HCT116 (cell line): Measurements from ENCODE around the gene RFX2. TPM values are rescaled to one million over a fixed set of nuclear protein-coding genes. Genes with fewer than 3 reads are reported as not detected.

Experiments used
- ATAC-seq: fragments of 200-7000 bp; cut with Tn5 transposase; 2 replicates; pipeline ENCODE4 v1.9.1; 2020; ENCODE audit warnings: mild to moderate bottlenecking, moderate library complexity
- BruUV-seq: library from RNA; stranded (reverse); fragments of 400-500 nt; replicated peaks from 2 replicates; lab custom pipeline; 2021; lab: Mats Ljungman, UMichigan
- CTCF ChIA-PET: fragments of 300-600 bp; sonication (Branson Sonifier 250); formaldehyde crosslinking; loops from one replicate; lab custom pipeline; 2021; ENCODE audit warnings: antibody characterized with exemption; lab: Charles Lee
- POLR2A ChIA-PET: fragments of 300-600, 350-600 bp; sonication (Branson Sonifier 250); formaldehyde crosslinking; loops from one replicate; lab custom pipeline; 2021; ENCODE audit warnings: antibody characterized with exemption; lab: Charles Lee
- RAD21 ChIA-PET, 2 experiments: fragments of 300-600 bp; sonication (Branson Sonifier 250); formaldehyde crosslinking; loops; one replicate each; lab custom pipeline; 2023; ENCODE audit warnings: low total read pairs in 2 of 2; ENCODE audit not compliant: uncharacterized antibody in 2 of 2, unreplicated experiment in 2 of 2, low non-redundant PET in 1 of 2; lab: Charles Lee
- DNase-seq: peaks from one replicate; pipeline ENCODE4 v3.0.0-alpha.2; 2010; ENCODE audit warnings: low read depth, low spot score
- H2AFZ ChIP-seq: fragments of 200-600 bp; shearing (Covaris generic), sonication (generic); 2 replicates; pipeline ENCODE4 v1.6.1; 2017; ENCODE audit warnings: low read depth, mixed run types, mixed read lengths, antibody characterized with exemption, low read length; ENCODE audit not compliant: poor library complexity, severe bottlenecking
- H3K27ac ChIP-seq: 2 replicates; pipeline ENCODE4 v1.5.1; 2012; ENCODE audit warnings: low read depth, low read length
- H3K27me3 ChIP-seq: fragments of 200-600 bp; sonication (generic); 2 replicates; pipeline ENCODE4 v1.6.1; 2016; ENCODE audit warnings: mixed run types, low read length, mixed read lengths; ENCODE audit not compliant: insufficient read depth
- H3K36me3 ChIP-seq, 2 experiments: fragments of 200-500 bp in 1 of 2; fragments of 200-600 bp in 1 of 2; sonication (Bioruptor generic) in 1 of 2; sonication (generic) in 1 of 2; 2 replicates each; pipeline versions ENCODE4 v1.5.1 to v1.6.1; 2014 to 2016; ENCODE audit warnings: low read length in 2 of 2, inconsistent platforms in 1 of 2, mixed read lengths in 1 of 2, mixed run types in 1 of 2; ENCODE audit not compliant: insufficient read depth in 2 of 2, control insufficient read depth in 1 of 2
- H3K4me1 ChIP-seq, 2 experiments: fragments of 200-600 bp in 1 of 2; sonication (generic) in 1 of 2; 2 replicates each; pipeline versions ENCODE4 v1.5.1 to v1.6.1; 2012 to 2017; ENCODE audit warnings: low read length in 2 of 2, inconsistent platforms in 1 of 2, mild to moderate bottlenecking in 1 of 2, mixed read lengths in 1 of 2, mixed run types in 1 of 2, moderate library complexity in 1 of 2; ENCODE audit not compliant: insufficient read depth in 2 of 2, control insufficient read depth in 1 of 2
- H3K4me2 ChIP-seq: fragments of 200-600 bp; sonication (generic); 2 replicates; pipeline ENCODE4 v1.6.1; 2017; ENCODE audit warnings: mixed run types, low read length, mixed read lengths
- H3K4me3 ChIP-seq, 2 experiments: fragments of 200-600 bp in 1 of 2; sonication (generic) in 1 of 2; replicated peaks in 1 of 2; 2 replicates each; pipeline ENCODE4 v1.5.1; 2011 to 2016; ENCODE audit warnings: low read length in 2 of 2, control low read depth in 1 of 2, low read depth in 1 of 2, mild to moderate bottlenecking in 1 of 2, mixed read lengths in 1 of 2, mixed run types in 1 of 2
- H3K79me2 ChIP-seq: fragments of 200-600 bp; sonication (generic); 2 replicates; pipeline ENCODE4 v1.6.1; 2017; ENCODE audit warnings: mild to moderate bottlenecking, mixed run types, low read length, moderate library complexity, mixed read lengths; ENCODE audit not compliant: insufficient read depth
- H3K9ac ChIP-seq: fragments of 200-600 bp; sonication (generic); 2 replicates; pipeline ENCODE4 v1.6.1; 2016; ENCODE audit warnings: low read length, mixed read lengths
- H3K9me2 ChIP-seq: fragments of 200-600 bp; sonication (generic), shearing (Covaris generic); 2 replicates; pipeline ENCODE4 v1.6.1; 2017; ENCODE audit warnings: mixed run types, mild to moderate bottlenecking, moderate library complexity; ENCODE audit not compliant: insufficient read depth
- H3K9me3 ChIP-seq, 2 experiments: fragments of 200-500 bp in 1 of 2; fragments of 200-600 bp in 1 of 2; sonication (Bioruptor generic) in 1 of 2; sonication (generic) in 1 of 2; 2 replicates each; pipeline ENCODE4 v1.6.1; 2014 to 2017; ENCODE audit warnings: low read length in 2 of 2, mixed read lengths in 2 of 2, inconsistent platforms in 1 of 2, low read depth in 1 of 2, mild to moderate bottlenecking in 1 of 2, mixed run types in 1 of 2, moderate library complexity in 1 of 2; ENCODE audit not compliant: control insufficient read depth in 1 of 2, insufficient read depth in 1 of 2
- H4K20me1 ChIP-seq: fragments of 200-600 bp; sonication (generic), shearing (Covaris generic); 2 replicates; pipeline ENCODE4 v1.6.1; 2017; ENCODE audit warnings: mixed run types, mild to moderate bottlenecking, moderate library complexity; ENCODE audit not compliant: insufficient read depth
- ATF3 ChIP-seq: IDR thresholded peaks from 2 replicates; pipeline ENCODE4 v1.6.1; 2012
- CBX3 ChIP-seq: IDR thresholded peaks from 2 replicates; pipeline ENCODE4 v1.6.1; 2012; ENCODE audit warnings: low read depth
- ELF1 ChIP-seq: IDR thresholded peaks from 2 replicates; pipeline ENCODE4 v1.6.1; 2012; ENCODE audit warnings: low read depth, borderline replicate concordance
- EZH2 ChIP-seq: fragments of 200-600 bp; sonication (generic); IDR thresholded peaks from 2 replicates; pipeline ENCODE4 v1.6.1; 2017; ENCODE audit warnings: antibody characterized with exemption, mixed run types
- EZH2phosphoT487 ChIP-seq: fragments of 200-600 bp; IDR thresholded peaks from 2 replicates; pipeline ENCODE4 v1.6.1; 2018; ENCODE audit warnings: antibody characterized with exemption, borderline replicate concordance
- FOSL1 ChIP-seq: IDR thresholded peaks from 2 replicates; pipeline ENCODE4 v1.6.1; 2012; ENCODE audit warnings: low read depth
- JUND ChIP-seq: IDR thresholded peaks from 2 replicates; pipeline ENCODE4 v1.6.1; 2012
- MAX ChIP-seq: IDR thresholded peaks from 2 replicates; pipeline ENCODE4 v1.6.1; 2012
- POLR2A ChIP-seq: IDR thresholded peaks from 2 replicates; pipeline ENCODE4 v1.7.0; 2011; ENCODE audit warnings: borderline replicate concordance; ENCODE audit not compliant: insufficient read depth, insufficient read length; ENCODE audit errors: extremely low read depth
- REST ChIP-seq: IDR thresholded peaks from 2 replicates; pipeline ENCODE4 v1.6.1; 2012; ENCODE audit warnings: low read depth
- SIN3A ChIP-seq: IDR thresholded peaks from 2 replicates; pipeline ENCODE4 v1.6.1; 2012; ENCODE audit warnings: low read depth
- SP1 ChIP-seq: IDR thresholded peaks from 2 replicates; pipeline ENCODE4 v1.6.1; 2012; ENCODE audit warnings: low read depth
- SRF ChIP-seq: IDR thresholded peaks from 2 replicates; pipeline ENCODE4 v1.6.1; 2012; ENCODE audit warnings: low read depth
- TCF7L2 ChIP-seq: IDR thresholded peaks from 2 replicates; pipeline ENCODE4 v1.7.0; 2011; ENCODE audit warnings: borderline replicate concordance, inconsistent platforms; ENCODE audit not compliant: insufficient read depth, insufficient read length; ENCODE audit errors: extremely low read depth
- ZBTB33 ChIP-seq: IDR thresholded peaks from 2 replicates; pipeline ENCODE4 v1.6.1; 2011; ENCODE audit warnings: mild to moderate bottlenecking, low read length, moderate library complexity; ENCODE audit not compliant: insufficient replicate concordance; ENCODE audit errors: extremely low read depth
- ZFX ChIP-seq: fragments of 450-650 bp; IDR thresholded peaks from 2 replicates; pipeline ENCODE4 v1.6.1; 2017
- intact Hi-C: fragments of 100-400 bp; cut with micrococcal nuclease; formaldehyde crosslinking; loops from 2 replicates; pipeline ENCODE4 v1.10.0; 2022
- total RNA-seq: library from RNA; stranded (reverse); gene quantifications from one replicate; pipeline ENCODE4 v1.2.1, GENCODE V29; 2021; ENCODE audit not compliant: unreplicated experiment

RFX2 gene
- total RNA-seq, 1 experiment from 2014 or later: 13.7 TPM

- Histone ChIP-seq H3K36me3 (no peaks in the 10 kb centered on the region), H3K4me3 (no peak overlapping the region), H3K9me2 (no peaks in the 10 kb centered on the region), H3K27me3 (no peaks in the 10 kb centered on the region), H3K4me2 (no peak overlapping the region), H3K27ac (no peak overlapping the region), H4K20me1 (no peaks in the 10 kb centered on the region), H2AFZ (no peak overlapping the region), H3K79me2 (no peaks in the 10 kb centered on the region), H3K9ac (no peak overlapping the region), H3K9me3 (no peaks in the 10 kb centered on the region), H3K4me1 (peaks cover 0 to 6% of the 10 kb centered on the region in 2 experiments; a peak in 1 of 4 replicates)
- ChIA-PET POLR2A (no interaction called here), CTCF (interaction anchor here (0.8 to 3.1 kb wide), 2 partner anchors 31 to 216 kb away, joined by 4 to 46 read pairs; partner anchors contain the start of gene NRTN), RAD21 (no interaction called here)
- TF ChIP-seq SP1: no peak
- no peak for TF ChIP-seq ZBTB33
- no peak for TF ChIP-seq ZFX
- no peak for TF ChIP-seq ELF1
- TF ChIP-seq CBX3: no peak
- no peak for TF ChIP-seq TCF7L2
- TF ChIP-seq SRF: no peak
- no peak for TF ChIP-seq REST
- no peak for TF ChIP-seq SIN3A
- TF ChIP-seq FOSL1: no peak
- no peak for TF ChIP-seq EZH2
- TF ChIP-seq EZH2phosphoT487: no peak
- TF ChIP-seq POLR2A: no peak
- TF ChIP-seq JUND: no peak
- no peak for TF ChIP-seq ATF3
- no peak for TF ChIP-seq MAX
- DNase-seq: no peak
- no TSS peak for BruUV-seq
- intact Hi-C loops: no loop called here
- ATAC-seq: no peak
Measured at GRCh38 chr19:6020166-6020882, 90.0 kb downstream of the RFX2 start.
